Activated T-helper 1 cell treated with anti-CD3 and anti-CD28 coated beads, Interleukin-12 subunit alpha, Interleukin-12 subunit beta, Interleukin-2, Interleukin-4 antibody, amounts not matched to agents 30 ng/mL and 10 ng/mL and 1 ng/mL, durations not matched to agents 14 hours and 24 hours and 36 hours (primary cell): Measurements from ENCODE around the gene SLC2A1. TPM values are rescaled to one million over a fixed set of nuclear protein-coding genes. Genes with fewer than 3 reads are reported as not detected.

Experiments
- total RNA-seq: library from RNA; stranded (reverse); gene quantifications from 2 replicates; pipeline ENCODE4 v1.2.3, GENCODE V29; 2022

The SLC2A1 gene
- total RNA-seq, 1 donor from 2014 or later, result 111 TPM

Other genes with a start within 250 kb of the SLC2A1 start
- not detected in 2 replicates for gene CLDN19, start 218.6 kb downstream of the SLC2A1 start, total RNA-seq
- 44.9 and 51.4 TPM in 2 replicates for gene P3H1, start 191.8 kb downstream of the SLC2A1 start, total RNA-seq
- gene C1orf50, start 191.6 kb downstream of the SLC2A1 start, total RNA-seq, result 6.4 and 7.6 TPM in 2 replicates
- gene TMEM269, start 173.9 kb downstream of the SLC2A1 start, total RNA-seq, result 0.12 and 0.29 TPM in 2 replicates
- gene ERMAP, start 141.7 kb downstream of the SLC2A1 start, total RNA-seq, result 3.4 and 3.7 TPM in 2 replicates
- 6.4 and 8.2 TPM in 2 replicates for gene SVBP, start 141.5 kb downstream of the SLC2A1 start, total RNA-seq
- gene ZNF691, start 112.3 kb downstream of the SLC2A1 start, total RNA-seq, result 10.0 and 12.9 TPM in 2 replicates
- 126 and 132 TPM in 2 replicates for gene EBNA1BP2, start 213.4 kb upstream of the SLC2A1 start, total RNA-seq
- not detected in 2 replicates for gene CFAP57, start 213.5 kb upstream of the SLC2A1 start, total RNA-seq